GM11168 (cell line): ENCODE results near the gene STX18.
"Not testable (repeated sequence)": the region's sequence is repeated elsewhere in the genome, so short reads cannot be mapped to it uniquely, and the experiment has no call there.

Experiments used
- in situ Hi-C: fragments of 300-500 bp; cut with MboI; formaldehyde crosslinking; loops from one replicate; pipeline ENCODE4 v1.12.0; 2022; ENCODE audit warnings: low sequenced_read_pairs; ENCODE audit not compliant: unreplicated experiment

STX18 gene

DNA sequence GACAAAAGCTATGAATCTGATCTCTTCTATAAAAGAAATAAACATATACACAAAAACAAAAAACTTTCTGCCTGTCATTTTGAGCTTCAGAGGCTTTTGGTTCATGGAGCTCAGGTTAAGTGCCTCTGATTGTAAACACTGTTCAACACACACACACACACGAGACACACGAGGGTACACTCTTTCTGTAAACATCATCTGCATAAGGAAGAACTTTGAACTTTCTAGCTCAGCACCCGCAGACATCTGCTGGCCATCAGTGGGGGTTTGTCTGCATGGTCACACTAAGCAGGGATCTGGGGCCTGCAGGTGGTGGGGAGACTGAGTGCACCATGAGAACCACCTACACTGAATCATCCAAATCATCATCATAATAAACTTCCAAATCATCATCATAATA, 54.9 kb downstream of the STX18 start:
- in situ Hi-C loops: loop anchor here (10.0 kb wide), 1 partner anchor 398 kb away; no protein-coding TSS in a partner anchor

DNA sequence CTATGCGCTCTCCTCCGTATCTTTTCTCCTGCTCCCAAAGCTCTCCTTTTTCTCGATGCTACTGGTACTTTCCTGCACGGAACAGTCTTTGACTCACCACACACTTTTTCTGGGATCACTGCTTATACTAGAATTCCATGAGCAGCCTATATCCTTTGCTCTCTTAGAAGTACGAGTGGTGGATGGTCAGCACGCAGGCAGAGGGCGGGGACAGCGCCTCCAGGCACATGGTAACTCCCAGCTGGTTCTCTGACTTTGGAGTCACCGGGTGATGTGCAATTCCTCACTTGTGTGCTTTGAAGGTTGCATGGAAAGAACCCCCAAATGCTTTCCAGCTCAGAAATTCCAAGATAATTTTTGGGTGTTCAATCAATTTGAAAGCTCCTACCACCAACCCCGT, 56.0 kb downstream of the STX18 start:
- in situ Hi-C loops: loop anchor here (10.0 kb wide), 1 partner anchor 399 kb away; no protein-coding TSS in a partner anchor

DNA sequence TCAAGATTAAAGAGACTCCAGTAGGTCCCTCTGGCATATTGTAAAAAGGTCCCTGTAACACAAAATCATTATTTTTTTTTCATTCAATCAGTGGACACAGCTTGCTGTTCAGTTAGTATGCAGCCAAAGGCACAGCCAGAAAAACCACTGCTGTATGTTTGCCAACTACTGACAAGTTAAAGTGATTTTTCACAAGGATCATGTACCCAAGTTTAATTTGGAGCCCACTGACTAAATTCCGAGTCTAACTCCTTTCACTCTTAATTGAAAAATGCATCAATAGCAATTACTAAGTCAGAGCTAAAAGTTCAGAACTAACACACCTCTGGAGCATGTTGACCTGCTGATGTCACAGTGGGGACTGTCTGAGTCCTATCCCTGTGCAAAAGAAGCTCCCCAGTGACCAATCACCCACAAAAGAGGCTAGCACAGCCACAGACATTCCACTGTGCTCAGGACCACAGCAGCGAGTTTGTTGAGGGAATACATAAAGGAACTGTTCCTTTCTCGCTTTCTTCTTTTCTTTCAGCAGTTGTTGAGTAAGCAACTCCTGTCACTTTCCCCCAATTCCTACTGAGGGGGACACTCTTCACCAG, 60.4 kb downstream of the STX18 start:
- in situ Hi-C loops: loop anchor here (10.0 kb wide), 1 partner anchor 403 kb away; no protein-coding TSS in a partner anchor

DNA sequence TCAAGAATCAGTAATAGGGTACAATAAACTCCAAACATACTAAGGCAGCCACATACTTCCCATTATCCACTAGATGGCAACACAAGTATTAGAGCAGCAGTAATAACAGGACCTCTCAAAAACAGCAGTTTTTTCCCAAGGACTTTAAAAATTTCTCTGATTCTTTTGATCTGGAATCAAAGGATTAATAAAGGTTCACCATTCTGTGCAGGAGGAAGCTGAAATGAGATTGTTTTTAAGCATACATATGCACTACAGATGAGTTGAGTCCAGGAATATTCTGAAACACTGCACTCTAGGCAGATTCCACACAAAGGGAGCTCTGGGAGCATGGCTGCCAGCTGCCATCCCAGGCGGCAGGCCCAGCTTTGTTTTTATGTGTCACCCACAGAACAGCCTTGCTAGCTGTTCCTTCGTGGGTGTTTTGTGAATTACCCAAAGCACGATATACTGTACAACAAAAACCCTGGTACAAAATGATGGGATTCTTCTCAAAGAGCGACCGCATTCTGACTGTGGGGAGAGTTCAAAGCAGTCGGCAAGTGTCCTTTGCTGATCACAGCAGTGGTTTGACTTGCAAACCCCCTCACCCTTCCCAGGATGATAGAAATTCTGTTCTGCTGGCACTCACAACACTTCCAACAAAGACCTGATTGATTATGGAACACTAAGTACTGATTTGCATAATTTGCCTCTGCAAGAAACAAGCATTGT, 61.0 kb downstream of the STX18 start:
- in situ Hi-C loops: loop anchor here (10.0 kb wide), 1 partner anchor 404 kb away; no protein-coding TSS in a partner anchor

DNA sequence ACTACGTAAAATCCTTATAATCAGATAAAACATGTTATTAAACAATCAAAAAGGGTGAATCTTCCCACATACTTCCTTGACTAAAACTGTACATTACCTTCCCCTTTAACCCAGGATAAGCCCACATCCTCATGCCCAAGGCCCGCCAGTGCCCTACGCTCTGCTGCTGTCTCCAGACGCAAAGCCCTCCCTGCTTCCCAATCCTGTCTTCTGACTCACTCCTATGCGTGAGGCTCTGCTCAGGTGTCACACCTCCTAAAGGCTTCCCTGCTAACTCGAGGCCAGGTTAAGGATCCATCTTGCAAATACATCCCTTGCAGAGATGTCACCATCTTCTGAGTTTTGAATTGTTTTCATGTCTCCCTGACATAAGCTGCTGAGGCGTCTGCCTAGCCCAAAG, 61.6 kb downstream of the STX18 start:
- in situ Hi-C loops: loop anchor here (10.0 kb wide), 1 partner anchor 405 kb away; no protein-coding TSS in a partner anchor

DNA sequence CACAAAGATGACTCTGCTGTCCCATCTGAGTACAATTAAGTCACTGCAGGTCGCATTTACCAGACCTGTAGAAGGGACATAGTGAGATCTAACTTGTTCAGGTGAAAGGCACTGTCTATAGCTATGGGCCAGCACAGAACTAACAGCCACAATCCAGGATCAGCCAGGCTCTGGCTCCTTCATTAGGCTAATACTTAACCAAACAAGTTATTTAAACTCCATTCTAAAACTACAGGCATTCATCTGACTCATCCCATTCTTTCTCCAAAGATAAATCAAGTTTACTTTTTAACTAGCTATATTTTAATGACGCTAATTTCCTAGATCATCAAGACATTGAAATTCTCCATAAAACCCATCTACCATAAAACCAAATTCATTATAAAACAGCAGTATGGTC, 62.5 kb downstream of the STX18 start:
- in situ Hi-C loops: no loop called here

DNA sequence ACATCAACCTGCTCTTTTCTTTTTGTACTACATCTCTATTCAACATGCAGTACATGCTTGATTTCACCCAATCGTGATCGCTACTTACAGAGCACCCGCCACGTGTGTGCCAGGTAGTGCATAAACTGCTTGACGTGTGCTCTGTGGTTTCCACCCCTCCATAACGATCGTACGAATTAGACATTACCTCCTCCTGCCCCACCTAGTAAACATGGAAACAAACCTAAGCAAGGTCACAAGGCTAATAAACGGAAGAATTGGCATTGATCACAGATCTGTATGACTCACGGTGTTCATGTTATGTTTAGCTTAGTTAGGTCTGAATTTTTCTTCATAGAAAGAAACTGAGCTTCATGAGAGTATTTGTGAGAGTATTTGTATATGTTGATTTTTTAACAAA, 64.1 kb downstream of the STX18 start:
- in situ Hi-C loops: no loop called here

DNA sequence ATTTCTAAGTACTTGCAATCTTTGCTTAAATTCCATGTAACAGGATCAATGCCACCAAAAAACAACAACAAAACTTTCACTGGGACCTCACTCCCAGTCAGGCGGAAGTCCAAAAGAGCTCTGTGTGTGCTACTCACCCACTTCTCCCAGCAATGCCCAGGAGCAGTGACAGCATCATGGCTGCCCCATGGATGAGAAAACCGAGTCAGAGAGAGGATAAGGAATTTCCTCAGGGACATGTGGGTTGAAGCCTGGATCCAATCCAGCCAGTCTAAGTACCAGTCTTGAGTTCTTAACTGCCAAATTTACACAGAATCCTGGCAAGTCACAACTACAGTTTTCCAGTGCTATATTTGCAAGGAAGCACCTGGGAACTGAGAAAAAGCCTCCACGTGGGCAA, 64.5 kb downstream of the STX18 start:
- in situ Hi-C loops: no loop called here

DNA sequence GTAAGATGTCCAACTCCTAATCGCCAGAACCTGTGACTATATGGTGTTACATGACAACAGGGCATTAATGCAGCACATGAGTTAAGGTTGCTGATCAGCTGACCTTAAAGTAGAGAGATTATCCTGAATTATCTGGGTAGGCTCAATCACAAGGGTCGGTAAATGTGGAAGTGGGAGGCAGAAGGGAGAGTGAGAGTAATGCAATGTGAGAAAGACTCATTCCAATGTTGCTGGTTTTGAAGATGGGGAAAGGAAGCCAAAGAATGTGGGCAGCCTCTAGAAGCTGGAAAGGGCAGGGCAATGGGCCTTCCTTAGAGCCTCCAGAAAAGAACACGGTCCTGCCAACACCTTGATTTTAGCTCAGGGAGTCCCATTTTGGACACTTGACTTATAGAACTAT, 67.4 kb downstream of the STX18 start:
- in situ Hi-C loops: no loop called here

DNA sequence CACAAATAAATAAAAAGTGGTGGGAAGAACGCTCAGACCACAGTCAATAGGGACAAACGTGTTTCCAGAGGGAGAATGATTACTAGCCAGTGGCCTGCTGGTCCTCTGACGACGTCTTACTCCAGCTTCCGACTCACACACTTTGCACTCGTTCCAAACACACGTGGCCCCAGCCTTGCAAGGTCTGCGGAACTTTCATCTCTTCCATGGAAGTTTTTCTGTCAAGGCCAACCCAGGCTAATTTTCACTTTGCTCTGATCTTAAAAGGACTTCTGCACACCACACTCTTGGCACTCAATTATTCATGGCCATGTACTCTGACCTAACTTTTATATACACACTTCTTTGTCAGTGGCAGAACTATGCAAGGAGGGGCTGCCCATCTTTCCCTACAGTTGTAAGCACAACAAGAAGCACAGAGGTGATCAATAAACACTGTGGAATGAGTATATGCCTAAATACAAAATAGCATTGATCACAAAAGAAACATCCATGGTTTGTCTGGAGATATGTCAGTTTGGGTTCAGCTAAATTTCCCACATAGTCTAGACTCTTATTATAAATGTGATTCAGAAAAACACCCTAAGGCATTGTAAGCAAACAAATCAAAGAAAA, 69.4 kb downstream of the STX18 start:
- in situ Hi-C loops: no loop called here

DNA sequence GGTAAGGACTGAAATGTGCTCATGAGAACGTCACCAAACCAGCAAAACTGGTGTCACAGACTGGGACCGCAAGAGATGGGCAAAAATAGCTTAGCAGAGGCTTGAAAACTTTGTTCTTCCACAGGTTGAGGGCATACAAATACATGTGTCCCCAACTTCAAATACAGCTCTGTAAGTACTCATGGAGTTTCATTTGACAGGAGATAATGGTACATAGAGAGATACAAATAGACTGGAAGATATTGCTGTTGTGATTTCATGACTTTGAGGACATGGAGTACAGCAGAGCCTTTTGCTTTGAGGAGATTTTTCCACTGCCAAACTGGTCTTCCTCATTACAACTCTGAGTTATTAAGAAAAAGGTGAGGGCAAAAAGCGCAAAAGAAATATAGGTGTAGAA, 70.7 kb downstream of the STX18 start:
- in situ Hi-C loops: no loop called here

DNA sequence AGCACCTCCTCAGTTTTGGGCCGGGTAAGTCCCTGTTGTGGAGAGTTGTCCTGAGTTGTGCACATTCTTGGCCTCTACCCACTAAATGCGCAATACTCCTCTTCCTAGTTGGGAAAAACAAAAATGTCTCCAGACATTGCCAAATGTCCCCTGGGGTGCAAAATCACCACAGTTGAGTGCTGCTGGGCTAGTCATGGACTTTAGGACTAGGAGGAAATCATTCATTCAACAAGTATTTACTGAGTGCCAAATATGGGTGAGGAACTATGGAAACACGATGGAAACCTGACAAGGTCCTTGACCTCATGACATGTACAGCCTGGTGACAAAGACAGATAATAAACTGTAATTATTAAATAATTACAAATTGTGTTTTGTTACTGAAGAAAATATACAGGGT, 71.6 kb downstream of the STX18 start:
- in situ Hi-C loops: no loop called here

DNA sequence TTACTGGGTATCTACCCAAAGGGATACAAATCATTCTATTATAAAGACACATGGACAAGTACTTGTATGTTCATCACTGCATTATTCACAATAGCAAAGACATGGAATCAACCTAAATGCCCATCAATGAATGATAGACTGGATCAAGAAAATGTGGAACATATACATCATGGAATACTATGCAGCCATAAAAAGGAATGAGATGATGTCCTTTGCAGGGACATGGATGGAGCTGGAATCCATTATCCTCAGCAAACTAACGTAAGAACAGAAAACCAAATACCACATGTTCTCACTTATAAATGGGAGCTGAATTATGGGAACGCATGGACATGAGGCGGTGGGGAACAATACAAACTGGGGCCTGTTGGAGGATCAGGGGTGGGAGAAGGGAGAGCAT, 76.6 kb downstream of the STX18 start:
- in situ Hi-C loops: not testable (repeated sequence)

DNA sequence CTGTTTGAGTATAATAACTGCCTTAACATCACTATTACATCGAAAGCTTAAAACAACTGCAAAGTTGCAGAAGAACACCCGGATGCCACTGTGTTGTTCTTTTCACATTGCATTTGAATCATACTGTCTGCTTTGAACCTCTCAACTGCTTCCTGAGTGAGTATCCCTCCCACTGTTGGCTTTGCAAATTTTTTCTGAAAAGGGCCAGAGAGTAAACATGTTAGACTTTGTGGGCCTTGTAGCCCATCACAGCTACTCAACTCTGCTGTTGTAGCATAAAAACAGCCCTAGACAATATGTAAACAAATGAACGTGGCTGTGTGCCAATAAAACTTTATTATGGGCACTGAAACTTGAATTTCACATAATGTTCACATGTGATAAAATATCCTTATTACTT, 78.9 kb downstream of the STX18 start:
- in situ Hi-C loops: no loop called here

DNA sequence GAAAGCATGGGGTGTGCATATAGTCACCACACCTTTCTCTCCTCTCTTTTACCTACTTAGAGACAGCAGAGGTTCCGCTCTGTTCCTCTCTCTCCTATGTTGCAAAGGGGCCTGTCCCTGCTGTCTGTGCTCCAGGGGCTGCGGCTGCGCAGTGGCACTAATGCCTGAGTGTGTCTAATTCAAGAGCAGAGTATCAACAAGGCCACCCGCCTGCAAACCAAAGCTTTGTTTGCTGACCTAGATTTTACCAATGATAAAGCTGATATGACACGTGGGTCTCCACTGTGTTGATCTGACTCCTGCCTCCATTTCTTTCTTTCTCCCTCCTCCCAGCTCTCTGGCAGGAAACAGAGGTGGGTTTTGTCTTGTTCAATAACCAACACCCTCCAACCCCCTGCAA, 80.0 kb downstream of the STX18 start:
- in situ Hi-C loops: no loop called here

DNA sequence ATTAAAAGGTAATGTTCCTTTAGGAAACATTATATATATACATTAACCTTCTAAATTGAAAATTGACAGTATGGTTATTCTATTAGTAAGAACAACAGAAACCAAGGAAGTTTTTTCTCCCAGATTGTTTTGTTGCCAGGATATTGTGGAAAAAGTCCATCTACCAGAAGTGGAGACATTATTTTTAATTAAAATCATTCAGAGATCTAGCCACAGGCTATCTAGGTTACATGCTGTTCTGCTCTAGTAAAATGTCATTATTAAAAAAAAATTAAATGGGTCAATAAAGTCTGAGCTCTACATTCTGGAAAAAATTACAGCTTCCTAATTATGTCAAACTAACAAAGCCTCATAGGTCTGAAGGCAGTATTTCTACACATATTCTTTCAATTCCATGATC, 80.7 kb downstream of the STX18 start:
- in situ Hi-C loops: no loop called here

DNA sequence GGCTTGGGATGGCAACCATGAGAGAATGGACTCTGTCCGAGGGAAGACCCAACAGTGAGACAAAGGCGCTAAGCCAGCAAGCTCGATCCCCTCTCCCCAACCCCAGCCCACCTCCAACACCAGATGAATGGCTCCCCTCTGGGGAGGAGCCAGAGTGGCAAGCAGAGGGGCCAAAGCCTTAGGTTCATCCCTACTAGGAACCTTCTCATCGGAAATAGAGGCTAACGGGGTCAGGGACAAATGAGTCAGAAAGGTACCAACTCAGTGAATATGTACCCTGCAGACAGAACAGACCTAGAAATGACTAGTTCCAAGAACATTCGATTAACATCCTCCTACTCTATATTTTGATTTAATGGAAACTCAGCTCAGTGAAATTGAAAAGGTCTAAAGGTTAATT, 81.1 kb downstream of the STX18 start:
- in situ Hi-C loops: no loop called here

DNA sequence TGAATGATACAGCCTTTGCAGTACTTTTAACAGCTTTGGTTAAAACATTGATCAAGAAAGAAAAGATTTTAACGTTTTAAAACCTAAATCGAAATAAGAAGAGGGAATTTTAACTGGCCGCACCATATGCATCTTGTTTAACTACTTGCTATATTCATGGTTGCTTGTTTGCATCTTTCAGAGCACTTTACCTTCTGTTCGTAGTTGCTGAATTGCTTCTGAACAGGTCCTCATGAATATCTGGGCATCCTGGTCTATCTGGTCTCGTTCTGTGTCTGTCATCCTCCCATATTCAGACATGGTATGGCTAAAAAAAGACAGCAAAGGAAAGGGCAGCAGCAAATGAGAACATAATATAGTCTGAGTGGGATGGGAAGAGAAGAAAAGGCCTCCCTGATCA, 82.7 kb downstream of the STX18 start:
- in situ Hi-C loops: no loop called here

DNA sequence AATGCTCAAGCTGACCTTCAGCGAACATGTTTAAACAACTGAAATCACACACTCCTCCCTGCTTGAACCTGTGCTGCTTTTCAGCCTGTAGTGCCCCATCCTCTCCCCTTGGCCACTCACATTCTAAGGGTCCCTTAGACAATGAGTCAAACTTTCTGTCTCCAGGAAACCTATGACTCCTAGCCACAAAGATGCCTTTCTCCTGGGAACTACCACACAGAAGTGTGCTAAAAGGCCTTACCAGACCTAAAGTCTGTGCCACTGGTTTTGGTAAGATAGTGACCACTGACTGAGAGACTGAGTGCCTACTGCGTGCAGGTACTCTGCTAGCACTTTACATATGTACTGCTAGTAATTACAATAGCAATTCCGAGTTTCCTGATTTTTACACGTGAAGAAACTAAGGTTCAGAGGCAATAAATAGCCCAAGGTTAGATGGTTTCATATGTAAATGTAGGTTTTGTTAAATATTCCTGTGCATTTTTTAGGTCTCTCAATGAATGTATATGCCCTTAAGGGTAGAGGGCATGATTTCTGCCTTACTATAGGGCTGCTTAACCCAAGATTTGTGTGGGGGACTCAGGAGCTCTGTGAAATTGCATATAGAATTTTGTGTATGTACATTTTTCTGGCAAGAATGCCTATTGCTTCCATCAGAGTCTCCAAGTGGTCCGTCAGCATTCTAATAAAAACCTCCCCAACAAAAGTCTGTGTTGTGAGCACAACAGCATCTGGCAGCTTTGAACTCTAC, 83.9 kb downstream of the STX18 start:
- in situ Hi-C loops: no loop called here

DNA sequence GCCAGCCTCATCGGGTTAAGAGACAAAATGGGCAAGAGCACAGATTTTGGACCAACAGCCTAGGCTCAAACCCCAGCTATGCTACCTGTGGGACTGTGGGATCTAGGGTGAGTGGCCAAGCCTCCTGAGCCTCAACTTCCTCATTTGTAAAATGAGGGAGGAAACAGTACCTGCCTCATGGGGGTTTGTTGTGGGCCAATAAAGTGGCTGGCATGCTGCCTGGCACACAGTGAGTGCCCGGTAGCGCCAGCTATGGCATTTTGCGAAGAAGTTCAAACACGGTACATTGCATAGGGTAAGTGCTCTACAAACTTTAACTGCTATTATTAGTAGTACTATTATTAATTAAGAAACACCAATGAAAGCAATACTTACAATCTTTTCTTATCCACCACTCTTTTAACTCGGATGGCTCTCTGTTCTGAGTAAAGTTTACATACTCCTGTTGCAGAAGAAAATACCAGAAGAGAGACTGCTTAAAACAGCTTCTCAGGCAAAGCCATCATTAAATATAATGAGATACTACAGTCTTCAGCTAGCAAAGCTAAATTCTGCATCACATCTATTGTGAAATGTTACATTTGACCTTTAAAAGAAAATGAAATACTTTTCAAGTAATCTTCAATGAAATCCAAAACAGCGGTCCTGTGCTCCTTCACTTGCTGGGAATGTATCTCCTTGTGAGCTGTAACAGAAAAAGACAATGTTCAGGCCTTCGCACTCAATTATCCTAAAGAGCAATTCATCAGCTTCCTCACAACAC, 84.9 kb downstream of the STX18 start:
- in situ Hi-C loops: no loop called here
